ENCODE measurements around the gene KIF7. TPM values are rescaled to one million over a fixed set of nuclear protein-coding genes. Genes with fewer than 3 reads are reported as not detected.
"Not testable (repeated sequence)": the region's sequence is repeated elsewhere in the genome, so short reads cannot be mapped to it uniquely, and the experiment has no call there.

KIF7 gene
- 11.2 TPM for total RNA-seq

GRCh38 chr15:89654847-89655805 lies at the start of gene KIF7:
KIF7 (minus strand) TSS chr15:89655467; CDS start chr15:89652930, 2,537 bp downstream.
- DNase-seq (ENCODE audit: low spot score), result no peak

GRCh38 chr15:89704411-89704810 lies 49.1 kb upstream of the KIF7 start:
- no peak for DNase-seq (ENCODE audit: low spot score)

- no peak for DNase-seq (ENCODE audit: low spot score)
Observed at GRCh38 chr15:89695198-89695597, 39.9 kb upstream of the KIF7 start.

- no peak for DNase-seq (ENCODE audit: low spot score)
Observed at GRCh38 chr15:89693696-89694095, 38.4 kb upstream of the KIF7 start.

GRCh38 chr15:89693091-89693490 lies 37.8 kb upstream of the KIF7 start:
- no peak for DNase-seq (ENCODE audit: low spot score)

- DNase-seq (ENCODE audit: low spot score), result peak; percentile 92
Observed at GRCh38 chr15:89690276-89691218, 35.3 kb upstream of the KIF7 start, which contains the start of the genes PEX11A and WDR93. PEX11A (minus strand) TSS chr15:89690754; CDS start chr15:89690632, 122 bp downstream. WDR93 (plus strand) TSS chr15:89690811; CDS start chr15:89701747, 10,936 bp downstream.

- DNase-seq (ENCODE audit: low spot score), result not testable (repeated sequence)
Observed at GRCh38 chr15:89689930-89690275, 34.6 kb upstream of the KIF7 start.

- no peak for DNase-seq (ENCODE audit: low spot score)
Observed at GRCh38 chr15:89686522-89686921, 31.3 kb upstream of the KIF7 start.

GRCh38 chr15:89685995-89686394 lies 30.7 kb upstream of the KIF7 start:
- DNase-seq (ENCODE audit: low spot score), result no peak

- no peak for DNase-seq (ENCODE audit: low spot score)
Observed at GRCh38 chr15:89681146-89681545, 25.9 kb upstream of the KIF7 start.

- DNase-seq (ENCODE audit: low spot score), result peak; percentile 82
Observed at GRCh38 chr15:89680282-89680873, 25.1 kb upstream of the KIF7 start.

- no peak for DNase-seq (ENCODE audit: low spot score)
Observed at GRCh38 chr15:89679212-89679611, 23.9 kb upstream of the KIF7 start, which contains the start of gene PLIN1. PLIN1 (minus strand) TSS chr15:89679367; CDS start chr15:89677489, 1,878 bp downstream.

GRCh38 chr15:89677381-89677780 lies 22.1 kb upstream of the KIF7 start:
- peak; percentile 17 for DNase-seq (ENCODE audit: low spot score)

GRCh38 chr15:89675606-89676005 lies 20.3 kb upstream of the KIF7 start:
- DNase-seq (ENCODE audit: low spot score), result no peak

GRCh38 chr15:89674526-89674925 lies 19.3 kb upstream of the KIF7 start:
- peak; percentile 29 for DNase-seq (ENCODE audit: low spot score)

- peak; percentile 42 for DNase-seq (ENCODE audit: low spot score)
Observed at GRCh38 chr15:89673165-89673512, 17.9 kb upstream of the KIF7 start.

- DNase-seq (ENCODE audit: low spot score), result peak; percentile 9
Observed at GRCh38 chr15:89672221-89673164, 17.2 kb upstream of the KIF7 start.

GRCh38 chr15:89671687-89672086 lies 16.4 kb upstream of the KIF7 start:
- DNase-seq (ENCODE audit: low spot score), result no peak

GRCh38 chr15:89670971-89671560 lies 15.8 kb upstream of the KIF7 start:
- no peak for DNase-seq (ENCODE audit: low spot score)

GRCh38 chr15:89669941-89670340 lies 14.7 kb upstream of the KIF7 start:
- no peak for DNase-seq (ENCODE audit: low spot score)
